ENCODE measurements around the gene SRMS. TPM values are rescaled to one million over a fixed set of nuclear protein-coding genes. Genes with fewer than 3 reads are reported as not detected.

Gene SRMS
- total and polyA plus RNA-seq, 3 donors from 2014 or later, result 0.19 to 0.42 (median 0.24) TPM

DNA sequence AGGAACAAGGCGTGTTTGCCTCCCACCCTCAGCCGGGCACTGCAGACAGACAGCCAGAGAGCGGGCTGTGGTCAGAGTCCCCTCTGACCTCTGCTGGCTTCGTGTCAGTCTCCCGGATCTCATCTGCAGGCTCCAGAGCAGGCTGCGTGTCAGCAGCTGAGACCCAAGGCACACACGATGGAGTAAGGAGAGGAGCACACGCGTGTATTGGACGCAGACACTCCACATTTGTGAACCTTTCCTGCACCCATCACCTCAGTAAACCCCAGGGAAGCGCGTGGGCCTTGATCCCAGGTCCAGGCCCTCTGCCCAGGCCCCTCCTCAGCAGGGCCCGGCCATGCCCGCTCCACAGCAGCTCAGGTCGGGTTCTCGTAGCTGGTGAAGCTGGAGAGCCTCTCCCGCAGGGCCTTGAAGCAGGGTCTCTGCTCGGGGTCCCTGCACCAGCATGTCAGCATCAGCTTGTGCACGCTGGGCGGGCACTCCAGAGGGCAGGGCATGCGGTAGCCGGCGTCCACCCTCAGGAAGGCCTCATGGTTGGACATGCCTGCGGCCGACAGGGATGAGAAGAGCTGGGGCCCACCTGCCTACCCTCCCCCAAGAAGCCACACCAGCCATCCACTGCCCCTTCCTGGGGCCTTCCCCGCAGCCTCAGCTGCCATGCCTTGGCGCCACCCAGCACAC lies 18.2 kb downstream of the SRMS start:
- H3K4me1 ChIP-seq, result no peaks in the 10 kb centered on the region
- H3K9me3 ChIP-seq, result no peaks in the 10 kb centered on the region
- WGBS, 2 donors, result 73 to 85% methylated on average over 12 to 23 of the region's 27 CpGs
- H3K36me3 ChIP-seq (ENCODE audit: low read depth, missing control alignments), result no peaks in the 10 kb centered on the region
- no peaks in the 10 kb centered on the region for H3K27me3 ChIP-seq
- no peak for DNase-seq
- H3K27ac ChIP-seq, result no peak overlapping the region
- intact Hi-C loops (cut with DNase I; ENCODE audit: low total_unique reads), result no loop called here
- no peak overlapping the region for H3K4me3 ChIP-seq
- TF ChIP-seq, protein P1, sequence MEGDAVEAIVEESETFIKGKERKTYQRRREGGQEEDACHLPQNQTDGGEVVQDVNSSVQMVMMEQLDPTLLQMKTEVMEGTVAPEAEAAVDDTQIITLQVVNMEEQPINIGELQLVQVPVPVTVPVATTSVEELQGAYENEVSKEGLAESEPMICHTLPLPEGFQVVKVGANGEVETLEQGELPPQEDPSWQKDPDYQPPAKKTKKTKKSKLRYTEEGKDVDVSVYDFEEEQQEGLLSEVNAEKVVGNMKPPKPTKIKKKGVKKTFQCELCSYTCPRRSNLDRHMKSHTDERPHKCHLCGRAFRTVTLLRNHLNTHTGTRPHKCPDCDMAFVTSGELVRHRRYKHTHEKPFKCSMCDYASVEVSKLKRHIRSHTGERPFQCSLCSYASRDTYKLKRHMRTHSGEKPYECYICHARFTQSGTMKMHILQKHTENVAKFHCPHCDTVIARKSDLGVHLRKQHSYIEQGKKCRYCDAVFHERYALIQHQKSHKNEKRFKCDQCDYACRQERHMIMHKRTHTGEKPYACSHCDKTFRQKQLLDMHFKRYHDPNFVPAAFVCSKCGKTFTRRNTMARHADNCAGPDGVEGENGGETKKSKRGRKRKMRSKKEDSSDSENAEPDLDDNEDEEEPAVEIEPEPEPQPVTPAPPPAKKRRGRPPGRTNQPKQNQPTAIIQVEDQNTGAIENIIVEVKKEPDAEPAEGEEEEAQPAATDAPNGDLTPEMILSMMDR (IDR thresholded peaks at IDR 0.05), result no peak
- no peak for TF ChIP-seq POLR2A (IDR thresholded peaks at IDR 0.05)

DNA sequence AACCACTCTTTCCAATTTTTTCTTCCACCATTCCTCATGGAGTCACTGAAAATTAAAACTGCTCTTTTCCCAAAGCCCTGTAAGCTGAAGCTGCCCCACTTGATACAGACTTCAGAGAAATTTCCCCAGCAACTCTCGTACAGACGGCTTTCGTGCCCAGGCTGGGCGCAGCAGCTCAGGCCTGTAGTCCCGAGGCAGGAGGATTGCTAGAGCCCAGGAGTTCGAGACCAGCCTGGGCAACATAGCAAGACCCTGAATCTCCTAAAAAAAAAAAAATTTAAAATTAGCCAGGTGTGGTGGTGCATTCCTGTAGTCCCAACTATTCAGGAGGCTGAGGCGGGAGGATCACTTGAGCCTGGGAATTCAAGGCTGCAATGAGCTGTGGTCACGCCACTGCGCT lies 20.4 kb downstream of the SRMS start:
- H3K27ac ChIP-seq, result no peak overlapping the region
- H3K36me3 ChIP-seq (ENCODE audit: low read depth, missing control alignments), result no peaks in the 10 kb centered on the region
- TF ChIP-seq, protein P1 (IDR thresholded peaks at IDR 0.05), result no peak
- no peak for TF ChIP-seq POLR2A (IDR thresholded peaks at IDR 0.05)
- DNase-seq, result no peak
- 87 to 88% methylated on average over 9 of the region's 9 CpGs for WGBS, 2 donors
- no peaks in the 10 kb centered on the region for H3K27me3 ChIP-seq
- peaks cover 5% of the 10 kb centered on the region for H3K4me1 ChIP-seq
- H3K4me3 ChIP-seq, result no peak overlapping the region
- intact Hi-C loops (cut with DNase I; ENCODE audit: low total_unique reads), result no loop called here
- H3K9me3 ChIP-seq, result no peaks in the 10 kb centered on the region

DNA sequence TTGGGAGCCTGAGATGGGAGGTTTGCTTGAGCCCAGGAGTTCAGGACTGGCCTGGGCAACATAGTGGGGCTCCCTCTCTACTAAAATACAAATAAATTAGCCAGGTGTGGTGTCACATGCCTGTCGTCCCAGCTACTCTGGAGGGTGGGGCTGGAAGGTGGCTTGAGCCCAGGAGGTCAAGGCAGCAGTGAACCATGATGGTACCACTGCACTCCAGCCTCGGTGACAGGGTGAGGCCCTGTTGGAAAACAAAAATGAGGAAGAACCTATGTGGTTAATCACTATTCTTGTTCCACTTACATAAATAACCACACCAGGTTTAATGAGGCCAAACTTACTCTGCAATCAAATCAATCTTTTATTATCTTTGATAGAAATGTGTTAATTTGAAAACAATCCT lies 21.6 kb downstream of the SRMS start:
- Histone ChIP-seq H3K27ac (no peak overlapping the region), H3K27me3 (no peaks in the 10 kb centered on the region), H3K4me3 (no peak overlapping the region), H3K4me1 (peaks cover 14% of the 10 kb centered on the region), H3K36me3 (ENCODE audit: low read depth, missing control alignments) (no peaks in the 10 kb centered on the region), H3K9me3 (no peaks in the 10 kb centered on the region)
- intact Hi-C loops (cut with DNase I; ENCODE audit: low total_unique reads), result no loop called here
- TF ChIP-seq, protein P1 (IDR thresholded peaks at IDR 0.05), result no peak
- no peak for TF ChIP-seq POLR2A (IDR thresholded peaks at IDR 0.05)
- WGBS, 2 donors, result 33 to 77% methylated on average over 2 of the region's 2 CpGs
- no peak for DNase-seq

GRCh38 chr20:63525185-63525584 lies 22.4 kb downstream of the SRMS start:
- Histone ChIP-seq H3K4me3 (no peak overlapping the region), H3K27me3 (no peaks in the 10 kb centered on the region), H3K27ac (no peak overlapping the region), H3K9me3 (no peaks in the 10 kb centered on the region), H3K4me1 (peaks cover 14% of the 10 kb centered on the region), H3K36me3 (ENCODE audit: low read depth, missing control alignments) (no peaks in the 10 kb centered on the region)
- DNase-seq, result no peak
- intact Hi-C loops (cut with DNase I; ENCODE audit: low total_unique reads), result no loop called here
- TF ChIP-seq, protein P1 (IDR thresholded peaks at IDR 0.05), result no peak
- no peak for TF ChIP-seq POLR2A (IDR thresholded peaks at IDR 0.05)
- 71% methylated on average over 3 of the region's 3 CpGs for WGBS, 2 donors

All from testis (tissue), 3 donors.